ENCODE results near the gene NEDD4L.

The NEDD4L gene

GRCh38 chr18:58095222-58095621 is 51.2 kb downstream of the NEDD4L start:
- DNase-seq (ENCODE audit: low read depth) = no peak

GRCh38 chr18:58095655-58096054 is 51.6 kb downstream of the NEDD4L start:
- DNase-seq (ENCODE audit: low read depth) = no peak

- no peak for DNase-seq (ENCODE audit: low read depth)
These were observed 52.6 kb downstream of the NEDD4L start for GRCh38 chr18:58096658-58097057.

GRCh38 chr18:58097121-58097906 is 53.3 kb downstream of the NEDD4L start:
- no peak for DNase-seq (ENCODE audit: low read depth)

- DNase-seq (ENCODE audit: low read depth) = no peak
These were observed 53.8 kb downstream of the NEDD4L start for GRCh38 chr18:58097907-58098166.

- no peak for DNase-seq (ENCODE audit: low read depth)
These were observed 54.7 kb downstream of the NEDD4L start for GRCh38 chr18:58098706-58099105.

- DNase-seq (ENCODE audit: low read depth) = no peak
These were observed 56.1 kb downstream of the NEDD4L start for GRCh38 chr18:58100154-58100553.

GRCh38 chr18:58101291-58101794 is 57.3 kb downstream of the NEDD4L start:
- no peak for DNase-seq (ENCODE audit: low read depth)

GRCh38 chr18:58102018-58102417 is 58.0 kb downstream of the NEDD4L start:
- DNase-seq (ENCODE audit: low read depth) = no peak

- DNase-seq (ENCODE audit: low read depth) = no peak
These were observed 58.8 kb downstream of the NEDD4L start for GRCh38 chr18:58102875-58103274.

- no peak for DNase-seq (ENCODE audit: low read depth)
These were observed 59.4 kb downstream of the NEDD4L start for GRCh38 chr18:58103339-58103985.

- no peak for DNase-seq (ENCODE audit: low read depth)
These were observed 60.1 kb downstream of the NEDD4L start for GRCh38 chr18:58104096-58104495.

- DNase-seq (ENCODE audit: low read depth) = no peak
These were observed 61.3 kb downstream of the NEDD4L start for GRCh38 chr18:58105206-58105887.

- DNase-seq (ENCODE audit: low read depth) = no peak
These were observed 61.8 kb downstream of the NEDD4L start for GRCh38 chr18:58105888-58106260.

- DNase-seq (ENCODE audit: low read depth) = no peak
These were observed 62.5 kb downstream of the NEDD4L start for GRCh38 chr18:58106289-58107070.

- DNase-seq (ENCODE audit: low read depth) = no peak
These were observed 65.2 kb downstream of the NEDD4L start for GRCh38 chr18:58109256-58109655.

- DNase-seq (ENCODE audit: low read depth) = no peak
These were observed 66.4 kb downstream of the NEDD4L start for GRCh38 chr18:58110398-58110797.

- no peak for DNase-seq (ENCODE audit: low read depth)
These were observed 68.1 kb downstream of the NEDD4L start for GRCh38 chr18:58112174-58112573.

GRCh38 chr18:58113337-58113736 is 69.3 kb downstream of the NEDD4L start:
- no peak for DNase-seq (ENCODE audit: low read depth)

- DNase-seq (ENCODE audit: low read depth) = no peak
These were observed 70.7 kb downstream of the NEDD4L start for GRCh38 chr18:58114766-58115165.

GRCh38 chr18:58116818-58117217 is 72.8 kb downstream of the NEDD4L start:
- DNase-seq (ENCODE audit: low read depth) = no peak

GRCh38 chr18:58117786-58118403 is 73.9 kb downstream of the NEDD4L start:
- DNase-seq (ENCODE audit: low read depth) = no peak
